AG10803 (cell line): ENCODE results near the gene TRPV4.

Source experiments
- DNase-seq: peaks from one replicate; pipeline ENCODE4 v3.0.0; 2010; ENCODE audit warnings: low read depth
- H3K4me3 ChIP-seq: 2 replicates; pipeline ENCODE4 v1.5.1; 2011; ENCODE audit warnings: mild to moderate bottlenecking, low read length, control low read depth
- CTCF ChIP-seq: conservative IDR thresholded peaks from 2 replicates; pipeline ENCODE4 v1.5.1; 2011; ENCODE audit warnings: mild to moderate bottlenecking, low read length, control low read depth, inconsistent platforms

Gene TRPV4

GRCh38 chr12:109803678-109804077, 29.5 kb downstream of the TRPV4 start:
- no peak for DNase-seq
- H3K4me3 ChIP-seq: no peak overlapping the region
- no peak for TF ChIP-seq CTCF

GRCh38 chr12:109802828-109803227, 30.4 kb downstream of the TRPV4 start:
- no peak for DNase-seq
- TF ChIP-seq CTCF: no peak

GRCh38 chr12:109800536-109800935, 32.7 kb downstream of the TRPV4 start:
- DNase-seq: no peak
- no peak overlapping the region for H3K4me3 ChIP-seq
- no peak for TF ChIP-seq CTCF

More at GRCh38 chr12:109802828-109803227, 30.4 kb downstream of the TRPV4 start:
- H3K4me3 ChIP-seq: no peak overlapping the region

GRCh38 chr12:109798691-109799090, 34.5 kb downstream of the TRPV4 start:
- no peak for TF ChIP-seq CTCF
- DNase-seq: no peak
- H3K4me3 ChIP-seq: no peak overlapping the region

GRCh38 chr12:109797905-109798669, 35.1 kb downstream of the TRPV4 start:
- no peak for DNase-seq
- H3K4me3 ChIP-seq: no peak overlapping the region
- peak; percentile 8; the same call in 1 of the 2 replicates for TF ChIP-seq CTCF

- no peak for DNase-seq
- H3K4me3 ChIP-seq: no peak overlapping the region
- no peak for TF ChIP-seq CTCF
Observed at GRCh38 chr12:109796057-109796456, 37.1 kb downstream of the TRPV4 start.

GRCh38 chr12:109795023-109795422, 38.2 kb downstream of the TRPV4 start:
- no peak for TF ChIP-seq CTCF
- no peak overlapping the region for H3K4me3 ChIP-seq
- DNase-seq: peak; percentile 42
